ENCODE measurements around the gene CYCS.
A peak's percentile ranks its signal among the peaks of the same experiment; 100 is the strongest.

CYCS gene

DNA sequence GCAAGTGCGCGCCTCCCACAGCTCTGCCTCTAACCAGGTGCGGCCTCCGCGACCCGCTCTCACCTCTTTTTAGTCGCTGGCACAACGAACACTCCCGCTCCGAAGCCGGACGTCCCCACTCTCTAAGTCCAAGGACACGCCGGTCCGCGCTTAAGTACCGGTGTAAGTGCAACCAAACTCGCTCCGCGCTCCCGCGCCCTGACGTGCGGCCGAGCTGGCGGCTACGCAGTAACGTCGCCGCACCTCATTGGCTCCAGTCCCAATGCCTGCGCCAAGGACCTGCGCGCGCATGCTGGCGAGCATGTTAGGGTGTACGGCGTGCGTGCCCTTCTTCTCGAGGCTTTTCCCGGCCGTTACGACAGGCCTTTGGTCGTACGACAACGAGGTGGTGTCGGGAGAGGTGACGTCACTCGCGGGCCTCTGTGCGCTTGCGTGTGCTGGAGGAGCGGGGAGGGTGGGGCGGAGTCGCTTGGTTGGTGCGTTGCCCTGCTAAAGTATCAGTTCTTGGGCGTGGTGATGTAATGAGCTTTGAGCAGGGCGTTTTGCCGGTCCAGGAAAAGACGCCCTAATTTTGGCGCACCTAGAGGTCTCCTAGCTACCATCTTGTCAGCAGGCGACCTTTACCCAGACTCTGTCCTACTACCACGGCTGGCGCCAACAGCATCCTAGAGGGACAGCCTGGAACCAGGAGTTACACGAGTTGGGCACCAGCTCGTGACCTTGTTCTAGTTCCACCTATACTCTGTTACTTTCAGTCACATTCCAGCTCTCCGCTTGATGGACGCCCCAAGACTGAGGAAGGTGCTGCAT lies at the start of gene CYCS:
CYCS (minus strand) TSS at position 124 of the 810 bp plus-strand sequence. CDS start 1,141 bp downstream, outside the sequence.
- peak; percentile 100 for DNase-seq (ENCODE audit: low read depth)

- DNase-seq (ENCODE audit: low read depth), result no peak
These were observed 48.1 kb upstream of the CYCS start for GRCh38 chr7:25173184-25173583.

DNA sequence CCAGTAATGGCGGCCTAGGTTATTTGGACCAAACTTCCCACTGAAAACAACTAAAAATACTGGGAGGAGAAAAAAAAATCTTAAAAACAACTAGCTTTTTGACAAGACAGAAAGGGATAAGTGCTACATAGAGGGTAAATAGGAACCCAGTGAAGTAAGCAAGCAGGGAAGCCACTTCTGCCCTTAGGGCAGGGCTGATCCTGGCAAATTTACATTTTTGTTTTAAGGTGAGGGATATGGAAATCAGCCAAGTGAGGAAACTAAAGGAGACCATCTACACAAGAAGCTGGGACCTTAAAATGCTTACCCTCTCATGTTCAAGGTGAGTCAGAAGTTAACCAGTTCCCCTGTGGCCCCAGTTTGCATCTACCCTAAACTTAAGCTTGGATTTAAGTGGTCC lies 46.5 kb upstream of the CYCS start:
- DNase-seq (ENCODE audit: low read depth), result no peak

DNA sequence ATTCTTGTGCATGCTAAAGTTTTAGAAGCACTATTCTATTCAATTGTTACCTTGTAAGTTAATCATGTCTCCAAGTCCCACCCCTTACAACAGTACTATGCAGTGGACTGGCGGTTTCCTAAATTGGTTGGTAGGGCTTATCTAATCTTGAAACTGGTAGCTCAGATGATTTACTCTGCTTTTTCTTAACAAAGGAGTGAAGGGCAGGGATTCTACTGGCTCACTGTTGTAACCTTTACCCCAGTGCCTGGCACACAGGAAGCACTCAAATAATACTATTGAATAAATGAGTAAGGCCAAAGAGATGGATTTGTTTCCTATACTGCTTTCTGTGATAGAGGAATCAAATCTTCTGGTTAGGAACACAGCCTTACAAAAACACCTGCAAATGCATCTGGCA lies 46.0 kb upstream of the CYCS start:
- DNase-seq (ENCODE audit: low read depth), result no peak

DNA sequence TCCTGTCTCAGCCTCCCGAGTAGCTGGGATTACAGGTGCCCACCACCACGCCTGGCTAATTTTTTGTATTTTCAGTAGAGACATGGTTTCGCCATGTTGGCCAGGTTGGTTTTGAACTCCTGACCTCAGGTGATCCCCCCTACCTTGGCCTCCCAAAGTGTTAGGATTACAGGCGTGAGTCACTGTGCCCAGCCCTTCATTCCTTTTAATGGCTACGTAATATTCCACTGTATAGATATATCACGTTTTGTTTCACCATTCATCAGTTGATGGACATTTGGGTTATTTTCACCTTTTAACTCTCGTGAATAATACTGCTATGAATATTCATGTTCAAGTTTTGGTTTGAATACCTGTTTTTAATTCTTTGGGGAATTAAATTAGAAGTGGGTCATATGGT lies 44.6 kb upstream of the CYCS start:
- no peak for DNase-seq (ENCODE audit: low read depth)

DNA sequence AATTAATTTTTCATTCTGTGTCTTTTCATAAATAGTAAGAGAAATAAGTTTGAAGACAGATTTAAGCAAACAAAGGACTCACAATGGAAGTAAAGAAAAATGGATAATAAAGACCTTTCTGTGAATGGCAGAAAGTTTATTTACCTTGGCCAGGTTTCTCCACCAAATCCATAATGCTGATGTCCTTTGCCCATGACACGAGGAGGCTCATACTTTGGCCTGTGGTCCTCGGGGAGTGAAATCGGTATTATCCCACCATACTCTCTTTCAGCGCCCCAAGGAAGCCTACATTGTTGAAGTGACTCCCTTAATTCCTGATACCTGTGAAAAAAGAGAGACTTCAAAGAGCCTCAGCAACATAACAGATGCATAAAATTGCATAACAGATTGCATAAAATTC lies 43.1 kb upstream of the CYCS start:
- DNase-seq (ENCODE audit: low read depth), result no peak

DNA sequence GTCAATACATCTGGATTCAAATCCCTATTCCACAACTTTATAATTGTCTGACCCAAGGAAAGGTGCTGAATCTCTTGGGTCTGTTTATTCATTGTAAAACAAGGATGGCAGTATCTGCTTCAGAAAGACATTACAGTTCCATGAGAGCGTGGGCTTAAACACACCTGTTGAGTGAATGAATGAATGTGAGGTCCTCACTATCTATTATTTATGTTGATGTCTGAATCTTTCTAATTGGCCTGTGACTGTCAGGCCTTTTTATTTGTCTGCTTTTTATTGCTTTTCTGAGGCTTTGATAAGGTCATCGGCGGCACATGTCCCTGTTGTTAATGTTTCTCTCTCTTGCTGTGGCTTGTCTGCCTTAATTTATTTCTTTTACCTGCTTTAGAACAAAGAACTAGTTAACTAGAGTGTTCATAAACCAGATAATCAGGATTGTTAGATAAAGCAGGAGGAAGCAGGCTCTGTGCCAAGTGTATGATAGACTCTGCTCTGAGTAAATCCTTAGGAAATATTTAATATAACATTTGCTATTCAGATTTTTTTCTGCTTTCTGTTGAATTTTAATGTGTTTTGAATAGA lies 42.3 kb upstream of the CYCS start:
- no peak for DNase-seq (ENCODE audit: low read depth)

- DNase-seq (ENCODE audit: low read depth), result peak; percentile 63
These were observed 35.0 kb upstream of the CYCS start for GRCh38 chr7:25159983-25160596.

- no peak for DNase-seq (ENCODE audit: low read depth)
These were observed 33.9 kb upstream of the CYCS start for GRCh38 chr7:25158966-25159365.

DNA sequence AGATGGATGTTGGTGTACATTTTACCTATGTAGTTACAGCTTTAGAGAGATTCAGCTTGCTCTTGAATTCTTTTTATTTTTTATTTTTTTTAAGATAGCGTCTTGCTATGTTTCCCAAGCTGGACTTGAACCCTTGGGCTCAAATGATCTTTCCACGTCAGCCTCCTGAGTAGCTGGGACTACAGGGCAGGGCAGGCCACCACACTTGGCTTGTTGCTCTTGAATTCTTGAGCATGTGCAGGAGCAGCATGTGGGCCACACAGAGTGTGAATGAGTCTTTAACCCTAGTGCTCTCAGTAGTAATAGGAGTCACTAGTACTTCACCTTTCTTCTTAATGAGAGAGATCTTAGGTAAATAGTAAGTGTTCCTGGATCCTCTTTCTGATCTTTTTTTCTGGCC lies 26.7 kb upstream of the CYCS start:
- no peak for DNase-seq (ENCODE audit: low read depth)

- no peak for DNase-seq (ENCODE audit: low read depth)
These were observed 24.8 kb upstream of the CYCS start for GRCh38 chr7:25149836-25150235.

DNA sequence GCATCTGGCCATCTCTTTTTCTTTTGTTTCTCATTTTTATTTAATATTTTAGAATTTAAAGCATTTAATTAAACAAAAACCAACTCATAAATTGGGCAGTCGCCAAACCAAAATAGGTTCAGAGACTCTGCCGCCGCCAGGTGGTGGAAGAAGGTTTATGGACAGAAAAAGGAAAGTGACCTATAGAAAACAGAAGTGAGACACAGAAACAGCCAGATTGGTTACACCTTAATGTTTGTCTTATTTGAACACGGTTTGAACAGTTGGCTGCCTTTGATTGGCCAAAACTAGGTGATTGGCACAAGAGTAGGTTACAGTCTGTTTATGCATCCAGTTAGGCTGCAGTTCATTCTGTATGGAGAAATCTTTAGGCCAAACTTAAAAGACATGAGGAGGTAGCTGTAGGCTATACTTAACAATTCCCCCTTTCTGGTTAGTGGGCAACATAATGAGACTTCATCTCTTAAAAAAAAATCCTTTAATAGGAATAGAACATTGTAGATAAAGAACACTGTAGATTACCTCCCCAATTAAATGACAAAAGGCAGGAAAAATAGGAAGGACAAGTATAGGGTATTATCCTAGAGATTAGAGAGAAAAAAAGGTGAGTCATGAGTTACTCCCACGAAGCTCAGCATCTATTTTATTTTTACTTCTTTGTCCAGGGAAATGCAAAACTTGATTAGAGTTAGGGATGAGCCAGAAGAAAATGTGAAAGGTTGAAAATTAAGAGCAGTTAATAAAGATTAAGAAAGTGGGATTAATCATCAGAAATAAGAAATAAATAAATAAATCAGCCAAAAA lies 23.9 kb upstream of the CYCS start:
- DNase-seq (ENCODE audit: low read depth), result no peak

GRCh38 chr7:25143763-25144162 lies 18.7 kb upstream of the CYCS start:
- DNase-seq (ENCODE audit: low read depth), result no peak

DNA sequence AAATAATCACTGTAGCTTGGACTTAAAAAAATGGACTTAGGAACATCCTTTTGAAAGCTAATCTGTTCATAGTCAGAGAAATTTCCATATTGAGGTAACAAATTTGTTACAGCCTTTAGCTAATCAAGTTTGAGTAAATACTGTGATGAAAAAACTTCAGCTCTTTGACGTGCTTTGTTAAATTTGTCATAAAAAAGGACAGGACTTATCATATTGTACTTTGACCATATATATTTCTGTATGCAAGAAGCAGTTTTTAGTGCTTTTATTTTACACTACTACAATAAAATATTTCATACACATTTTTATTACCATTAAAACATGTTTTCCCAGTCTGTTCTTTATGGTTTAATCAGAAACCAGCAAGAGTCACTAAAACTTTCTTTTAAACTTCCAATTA lies 14.5 kb upstream of the CYCS start:
- no peak for DNase-seq (ENCODE audit: low read depth)

DNA sequence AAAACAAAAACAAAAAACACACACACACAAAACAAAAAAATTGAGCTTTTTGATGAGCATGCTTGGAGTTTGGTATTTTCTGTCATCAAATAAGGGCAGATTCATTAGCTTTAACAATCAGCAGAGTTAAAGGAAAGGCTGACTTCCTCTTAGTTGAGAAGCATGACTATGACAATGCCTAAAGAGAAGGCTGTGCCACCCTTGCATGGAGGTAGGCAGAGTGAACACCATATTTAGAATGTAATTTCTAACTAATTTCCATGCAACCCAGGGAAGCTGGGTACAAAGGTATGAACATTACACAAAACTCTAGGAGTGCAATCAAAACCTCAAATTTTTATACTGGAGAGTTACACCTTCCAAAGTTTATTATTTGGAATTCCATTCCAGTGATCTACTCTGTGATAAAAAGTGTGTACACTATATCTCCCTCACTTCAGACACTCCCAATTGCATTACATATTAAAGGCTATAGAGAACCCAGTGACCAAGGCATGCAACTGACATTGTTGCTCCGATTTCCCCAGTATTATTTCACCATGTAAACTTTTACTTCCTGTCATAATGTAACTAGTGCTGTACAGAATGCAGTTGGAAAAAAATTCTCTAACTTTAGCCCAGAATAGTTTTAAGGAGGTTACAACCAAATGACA lies 9.4 kb upstream of the CYCS start:
- no peak for DNase-seq (ENCODE audit: low read depth)

GRCh38 chr7:25132430-25132829 lies 7.4 kb upstream of the CYCS start:
- no peak for DNase-seq (ENCODE audit: low read depth)

DNA sequence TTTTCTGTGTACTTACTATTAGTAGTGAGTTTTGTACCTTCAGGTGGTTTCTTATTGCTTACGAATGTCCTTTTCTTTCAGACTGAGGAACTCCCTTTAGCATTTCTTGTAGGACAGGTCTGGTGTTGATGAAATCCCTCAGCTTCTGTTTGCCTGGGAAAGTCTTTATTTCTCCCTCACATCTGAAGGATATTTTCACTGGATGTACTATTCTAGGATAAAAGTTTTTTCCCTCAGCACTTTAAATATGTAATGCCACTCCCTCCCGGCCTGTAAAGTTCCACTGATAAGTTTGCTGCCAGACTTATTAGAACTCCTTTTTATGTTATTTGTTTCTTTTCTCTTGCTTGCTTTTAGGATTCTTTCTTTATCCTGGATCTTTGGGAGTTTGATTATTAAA lies 1.7 kb upstream of the CYCS start:
- no peak for DNase-seq (ENCODE audit: low read depth)

DNA sequence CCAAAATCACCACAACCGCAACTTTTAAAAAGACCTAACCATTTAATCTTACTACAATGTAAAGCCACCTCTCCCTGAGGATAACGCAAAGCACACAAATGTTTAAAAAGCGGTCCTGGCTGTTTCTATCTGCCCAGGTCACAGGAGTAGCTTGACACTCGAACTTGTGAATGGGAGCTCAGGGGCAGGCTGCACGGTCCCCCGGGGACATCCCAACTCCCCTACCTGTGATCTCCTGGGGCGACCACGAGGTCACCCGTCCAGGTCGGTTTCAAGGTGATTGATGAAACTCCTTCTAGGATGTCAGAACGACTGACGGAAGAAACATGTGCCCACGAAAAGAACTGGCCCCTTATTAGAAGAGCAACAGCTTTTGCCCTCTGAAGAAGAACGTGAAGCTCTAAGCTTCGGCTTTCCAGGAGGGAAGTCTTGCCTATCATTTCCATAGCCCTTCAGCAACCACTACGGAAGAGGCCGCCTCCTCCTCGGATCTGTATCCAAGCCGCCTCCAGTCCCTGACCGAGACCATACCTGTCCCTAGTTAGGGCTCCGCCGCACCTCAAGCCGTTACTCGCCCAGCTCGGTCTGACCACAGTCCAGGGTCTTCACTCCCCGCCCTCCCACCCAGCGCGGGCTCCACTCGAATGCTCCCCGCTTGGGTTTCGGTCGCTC lies 459 bp downstream of the CYCS start:
- no peak for DNase-seq (ENCODE audit: low read depth)

GRCh38 chr7:25122373-25122772 lies 2.7 kb downstream of the CYCS start:
- peak; percentile 62 for DNase-seq (ENCODE audit: low read depth)

DNA sequence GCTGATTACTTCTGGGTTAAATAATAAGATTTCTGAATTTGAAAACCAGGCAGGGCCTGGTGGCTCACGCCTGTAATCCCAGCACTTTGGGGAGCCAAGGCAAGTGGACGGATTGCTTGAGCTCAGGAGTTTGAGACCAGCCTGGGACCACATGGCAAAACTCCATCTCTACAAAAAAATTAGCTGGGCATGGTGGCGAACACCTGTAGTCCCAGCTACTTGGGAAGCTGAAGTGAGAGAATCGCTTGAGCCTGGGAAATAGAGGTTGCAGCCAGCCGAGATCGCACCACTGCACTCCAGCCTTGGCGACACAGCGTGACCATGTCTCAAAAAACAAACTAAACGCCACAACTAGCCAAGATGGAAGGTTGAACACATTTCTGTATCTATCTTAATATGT lies 3.5 kb downstream of the CYCS start:
- no peak for DNase-seq (ENCODE audit: low read depth)

GRCh38 chr7:25119102-25119501 lies 6.0 kb downstream of the CYCS start:
- no peak for DNase-seq (ENCODE audit: low read depth)

All from ELR (cell line).